ENCODE data around the gene FIGNL2. TPM values are rescaled to one million over a fixed set of nuclear protein-coding genes. Genes with fewer than 3 reads are reported as not detected.

The FIGNL2 gene
- total and polyA plus RNA-seq, 10 donors, result 0.20 to 3.0 (median 1.4) TPM

- Histone ChIP-seq H3K36me3 (no peaks in the 10 kb centered on the region), H3K27me3 (replicated peaks in 1 of 7) (no peaks in the 10 kb centered on the region), H3K4me3 (no peak overlapping the region), H3K9me3 (peaks cover 0 to 4% (median 0%) of the 10 kb centered on the region in 8 donors), H3K27ac (no peak overlapping the region), H3K4me1 (peaks cover 3 to 40% (median 25%) of the 10 kb centered on the region in 6 donors)
- no peak for DNase-seq
- intact Hi-C loops (cut with DNase I; ENCODE audit: low total_unique reads), result no loop called here
- TF ChIP-seq POLR2AphosphoS5 (IDR thresholded peaks at IDR 0.05) (no peak), CTCF (IDR thresholded peaks at IDR 0.05 in 8 of 11, conservative IDR thresholded peaks at IDR 0.05 in 3 of 11) (no peak), POLR2A (IDR thresholded peaks at IDR 0.05) (no peak)
- WGBS, 5 donors, result 71 to 84% (median 79%) methylated on average over 4 of the region's 4 CpGs
These were observed 35.6 kb upstream of the FIGNL2 start for GRCh38 chr12:51883998-51884675.

GRCh38 chr12:51883295-51883694 is 34.8 kb upstream of the FIGNL2 start:
- H3K27me3 ChIP-seq (replicated peaks in 1 of 7), result no peaks in the 10 kb centered on the region
- WGBS, 5 donors, result 67 to 87% (median 76%) methylated on average over 1 of the region's 1 CpG
- peaks cover 3 to 38% (median 25%) of the 10 kb centered on the region in 6 donors for H3K4me1 ChIP-seq
- H3K9me3 ChIP-seq, result peaks cover 0 to 4% (median 0%) of the 10 kb centered on the region in 8 donors
- H3K4me3 ChIP-seq, result no peak overlapping the region
- intact Hi-C loops (cut with DNase I; ENCODE audit: low total_unique reads), result no loop called here
- no peak for DNase-seq
- no peak overlapping the region for H3K27ac ChIP-seq
- no peaks in the 10 kb centered on the region for H3K36me3 ChIP-seq
- TF ChIP-seq CTCF (IDR thresholded peaks at IDR 0.05 in 8 of 11, conservative IDR thresholded peaks at IDR 0.05 in 3 of 11) (no peak), POLR2AphosphoS5 (IDR thresholded peaks at IDR 0.05) (no peak), POLR2A (IDR thresholded peaks at IDR 0.05) (no peak)

- Histone ChIP-seq H3K9me3 (no peaks in the 10 kb centered on the region), H3K4me1 (peaks cover 0 to 9% (median 1%) of the 10 kb centered on the region in 6 donors), H3K27ac (no peak overlapping the region), H3K36me3 (no peaks in the 10 kb centered on the region), H3K27me3 (replicated peaks in 1 of 7) (no peaks in the 10 kb centered on the region), H3K4me3 (no peak overlapping the region)
- WGBS, 5 donors, result 95 to 98% (median 96%) methylated on average over 3 of the region's 3 CpGs
- no peak for DNase-seq
- intact Hi-C loops (cut with DNase I; ENCODE audit: low total_unique reads), result loop anchor here (10.0 kb wide), 1 partner anchor 344 kb away; no protein-coding TSS in a partner anchor
- TF ChIP-seq POLR2A (IDR thresholded peaks at IDR 0.05) (no peak), CTCF (IDR thresholded peaks at IDR 0.05 in 8 of 11, conservative IDR thresholded peaks at IDR 0.05 in 3 of 11) (no peak), POLR2AphosphoS5 (IDR thresholded peaks at IDR 0.05) (no peak)
These were observed 30.6 kb upstream of the FIGNL2 start for GRCh38 chr12:51879102-51879501.

DNA sequence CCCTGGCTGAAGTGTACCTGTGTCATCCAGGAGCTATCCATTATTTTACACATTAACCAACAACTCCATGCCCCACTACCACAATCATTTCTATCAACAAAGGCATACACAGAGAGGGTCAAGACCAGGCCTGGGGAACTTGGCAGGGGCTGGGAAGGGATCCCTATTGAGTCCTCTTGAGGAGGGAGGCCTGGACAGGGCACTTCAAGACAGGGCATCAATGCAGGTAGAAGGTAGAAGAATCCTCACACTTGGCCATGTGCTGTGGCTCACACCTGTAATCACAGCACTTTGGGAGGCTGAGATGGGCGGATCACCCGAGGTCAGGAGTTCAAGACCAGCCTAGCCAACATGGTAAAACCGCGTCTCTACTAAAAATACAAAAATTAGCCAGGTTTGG is 26.0 kb upstream of the FIGNL2 start:
- peaks cover 0 to 20% (median 3%) of the 10 kb centered on the region in 7 donors for H3K27me3 ChIP-seq (replicated peaks in 1 of 7)
- no peak overlapping the region for H3K27ac ChIP-seq
- H3K36me3 ChIP-seq, result no peaks in the 10 kb centered on the region
- 79 to 99% (median 93%) methylated on average over 4 of the region's 4 CpGs for WGBS, 5 donors
- H3K4me3 ChIP-seq, result no peak overlapping the region
- intact Hi-C loops (cut with DNase I; ENCODE audit: low total_unique reads), result loop anchor here (10.0 kb wide), 1 partner anchor 340 kb away; no protein-coding TSS in a partner anchor
- no peak for TF ChIP-seq POLR2A (IDR thresholded peaks at IDR 0.05)
- TF ChIP-seq CTCF (IDR thresholded peaks at IDR 0.05 in 8 of 11, conservative IDR thresholded peaks at IDR 0.05 in 3 of 11), result no peak
- no peak for TF ChIP-seq POLR2AphosphoS5 (IDR thresholded peaks at IDR 0.05)
- H3K4me1 ChIP-seq, result peaks cover 16 to 29% (median 19%) of the 10 kb centered on the region in 6 donors
- no peaks in the 10 kb centered on the region for H3K9me3 ChIP-seq
- no peak for DNase-seq

All from spleen (tissue), 11 donors.